Adrenal gland (tissue), 5 donors: ENCODE results near the gene WBP4.

Experiments
- CTCF ChIP-seq, 6 experiments: fragments of 450-650 bp in 4 of 6; fragments of 200-600 bp in 2 of 6; sonication (generic) in 1 of 6; IDR thresholded peaks; 1 replicate in 5 of 6; 2 replicates in 1 of 6; pipeline versions ENCODE4 v1.5.1 to v1.8.0; 2016 to 2021; ENCODE audit warnings: antibody characterized with exemption in 6 of 6, mild to moderate bottlenecking in 2 of 6, moderate library complexity in 1 of 6
- POLR2A ChIP-seq, 2 donors: fragments of 450-650 bp; IDR thresholded peaks; one replicate each; pipeline ENCODE4 v1.6.1; 2017; ENCODE audit warnings: antibody characterized with exemption in 2 of 2, mild to moderate bottlenecking in 2 of 2, moderate library complexity in 1 of 2
- donor health status: DM: no; HTN: no; CAD: no.

- TF ChIP-seq CTCF (IDR thresholded peaks at IDR 0.05) = no peak
- no peak for TF ChIP-seq POLR2A (IDR thresholded peaks at IDR 0.05)
Observed at GRCh38 chr13:41053384-41053826, 7.9 kb upstream of the WBP4 start.
